ENCODE results near the gene AIPL1.

AIPL1 gene

GRCh38 chr17:6413065-6413464 is 21.9 kb downstream of the AIPL1 start:
- no peak for TF ChIP-seq JUND (IDR thresholded peaks at IDR 0.05; ENCODE audit: low read depth)
- in situ Hi-C loops (cut with HindIII; ENCODE audit: low pct_unique_long_range_greater_than_20kb, low sequenced_read_pairs) = no loop called here
- peak; percentile 17 to 51 for DNase-seq (ENCODE audit: low read depth in 1 of 2, low spot score in 1 of 2)

- no peak for TF ChIP-seq JUND (IDR thresholded peaks at IDR 0.05; ENCODE audit: low read depth)
- in situ Hi-C loops (cut with HindIII; ENCODE audit: low pct_unique_long_range_greater_than_20kb, low sequenced_read_pairs) = no loop called here
- no peak for DNase-seq (ENCODE audit: low read depth in 1 of 2, low spot score in 1 of 2)
Observed at GRCh38 chr17:6408735-6409134, 26.2 kb downstream of the AIPL1 start.

DNA sequence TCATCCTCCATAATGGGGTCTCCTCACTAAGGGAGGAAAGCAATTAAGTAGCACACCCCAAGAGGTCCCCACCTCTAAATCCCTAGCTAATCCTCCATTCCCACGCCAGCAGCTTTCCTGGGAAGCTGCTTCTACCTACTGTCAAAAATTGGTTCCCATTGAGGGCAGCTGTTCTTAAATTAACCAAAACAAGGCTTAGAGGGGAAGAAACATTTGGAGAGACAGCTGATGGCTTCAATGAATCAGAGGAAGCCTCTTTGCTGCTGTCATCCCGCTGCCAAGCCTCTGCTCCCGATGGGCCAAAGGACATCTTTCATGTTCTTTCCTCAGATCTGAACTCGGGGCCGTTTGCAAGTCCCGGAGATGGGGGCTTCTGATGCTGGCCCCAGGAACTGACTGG is 26.6 kb downstream of the AIPL1 start:
- DNase-seq (ENCODE audit: low read depth in 1 of 2, low spot score in 1 of 2) = no peak
- in situ Hi-C loops (cut with HindIII; ENCODE audit: low pct_unique_long_range_greater_than_20kb, low sequenced_read_pairs) = no loop called here
- TF ChIP-seq JUND (IDR thresholded peaks at IDR 0.05; ENCODE audit: low read depth) = no peak

DNA sequence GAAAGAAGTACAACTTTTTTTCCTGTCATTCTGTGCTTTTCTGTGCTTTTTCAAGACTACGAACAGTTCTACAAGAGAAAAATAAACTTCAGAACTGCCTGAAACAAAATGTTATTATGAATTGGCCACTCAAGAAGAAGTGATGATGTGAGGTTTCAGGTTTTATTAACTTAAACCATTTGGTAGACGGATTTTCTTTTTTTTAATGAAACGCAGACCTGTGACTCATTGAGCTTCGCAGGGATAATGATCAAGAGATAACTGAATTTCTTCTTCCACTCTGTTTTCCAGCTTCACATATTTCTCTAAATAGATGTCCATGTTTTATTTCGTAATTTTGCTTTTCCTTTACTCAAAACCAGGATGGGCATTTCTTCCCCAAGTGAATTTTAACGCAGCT is 32.7 kb downstream of the AIPL1 start:
- no peak for DNase-seq (ENCODE audit: low read depth in 1 of 2, low spot score in 1 of 2)
- in situ Hi-C loops (cut with HindIII; ENCODE audit: low pct_unique_long_range_greater_than_20kb, low sequenced_read_pairs) = no loop called here
- no peak for TF ChIP-seq JUND (IDR thresholded peaks at IDR 0.05; ENCODE audit: low read depth)

GRCh38 chr17:6398955-6399354 is 36.0 kb downstream of the AIPL1 start:
- no peak for TF ChIP-seq JUND (IDR thresholded peaks at IDR 0.05; ENCODE audit: low read depth)
- in situ Hi-C loops (cut with HindIII; ENCODE audit: low pct_unique_long_range_greater_than_20kb, low sequenced_read_pairs) = no loop called here
- no peak for DNase-seq (ENCODE audit: low read depth in 1 of 2, low spot score in 1 of 2)

GRCh38 chr17:6394055-6394606 is 40.8 kb downstream of the AIPL1 start:
- no peak for TF ChIP-seq JUND (IDR thresholded peaks at IDR 0.05; ENCODE audit: low read depth)
- in situ Hi-C loops (cut with HindIII; ENCODE audit: low pct_unique_long_range_greater_than_20kb, low sequenced_read_pairs) = no loop called here
- DNase-seq (ENCODE audit: low read depth in 1 of 2, low spot score in 1 of 2) = no peak

GRCh38 chr17:6393351-6393952 is 41.5 kb downstream of the AIPL1 start:
- DNase-seq (ENCODE audit: low read depth in 1 of 2, low spot score in 1 of 2) = no peak
- in situ Hi-C loops (cut with HindIII; ENCODE audit: low pct_unique_long_range_greater_than_20kb, low sequenced_read_pairs) = no loop called here

DNA sequence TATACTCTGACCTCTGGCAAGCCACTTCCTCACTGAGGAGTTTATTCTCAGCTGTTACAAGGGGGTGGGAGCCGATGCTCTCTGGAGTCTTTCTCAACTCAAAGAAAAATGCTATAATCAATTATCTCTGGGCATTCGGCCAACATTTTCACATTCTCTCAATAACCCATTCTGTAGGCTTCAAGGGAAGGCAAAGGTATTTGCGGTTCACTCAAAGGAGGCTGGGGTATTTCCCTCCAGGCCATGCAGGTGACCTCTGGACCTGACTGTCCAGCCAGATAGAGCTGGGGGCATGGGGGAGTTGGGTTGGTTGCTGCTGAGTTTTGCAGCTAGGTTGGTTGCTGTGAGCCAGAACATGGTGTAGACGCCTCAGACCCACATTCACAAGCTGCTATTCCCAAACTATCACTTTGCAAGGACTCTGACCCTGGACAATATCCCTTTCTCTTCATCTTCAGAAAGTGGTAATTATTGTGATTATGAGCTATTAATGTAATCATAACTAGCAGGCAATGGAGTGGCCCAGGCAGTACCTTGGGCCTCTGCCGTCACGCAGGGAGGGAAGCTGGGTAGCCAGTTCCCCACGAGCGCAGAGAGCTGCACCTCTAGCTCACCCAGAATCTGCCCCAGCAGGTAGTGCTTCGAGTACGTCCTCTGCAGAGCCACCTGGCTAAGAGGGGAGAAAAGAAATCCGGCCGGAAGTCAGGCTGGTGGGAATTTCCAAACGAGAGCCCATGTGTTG is 42.1 kb downstream of the AIPL1 start:
- no peak for DNase-seq (ENCODE audit: low read depth in 1 of 2, low spot score in 1 of 2)

More at GRCh38 chr17:6393351-6393952, 41.5 kb downstream of the AIPL1 start:
- TF ChIP-seq JUND (IDR thresholded peaks at IDR 0.05; ENCODE audit: low read depth) = no peak

GRCh38 chr17:6388416-6388815 is 46.5 kb downstream of the AIPL1 start:
- in situ Hi-C loops (cut with HindIII; ENCODE audit: low pct_unique_long_range_greater_than_20kb, low sequenced_read_pairs) = no loop called here
- TF ChIP-seq JUND (IDR thresholded peaks at IDR 0.05; ENCODE audit: low read depth) = no peak
- DNase-seq (ENCODE audit: low read depth in 1 of 2, low spot score in 1 of 2) = no peak

More for the DNA sequence above, 42.1 kb downstream of the AIPL1 start:
- TF ChIP-seq JUND (IDR thresholded peaks at IDR 0.05; ENCODE audit: low read depth) = no peak
- in situ Hi-C loops (cut with HindIII; ENCODE audit: low pct_unique_long_range_greater_than_20kb, low sequenced_read_pairs) = no loop called here

GRCh38 chr17:6387858-6388257 is 47.1 kb downstream of the AIPL1 start:
- in situ Hi-C loops (cut with HindIII; ENCODE audit: low pct_unique_long_range_greater_than_20kb, low sequenced_read_pairs) = no loop called here
- TF ChIP-seq JUND (IDR thresholded peaks at IDR 0.05; ENCODE audit: low read depth) = no peak
- DNase-seq (ENCODE audit: low read depth in 1 of 2, low spot score in 1 of 2) = no peak

DNA sequence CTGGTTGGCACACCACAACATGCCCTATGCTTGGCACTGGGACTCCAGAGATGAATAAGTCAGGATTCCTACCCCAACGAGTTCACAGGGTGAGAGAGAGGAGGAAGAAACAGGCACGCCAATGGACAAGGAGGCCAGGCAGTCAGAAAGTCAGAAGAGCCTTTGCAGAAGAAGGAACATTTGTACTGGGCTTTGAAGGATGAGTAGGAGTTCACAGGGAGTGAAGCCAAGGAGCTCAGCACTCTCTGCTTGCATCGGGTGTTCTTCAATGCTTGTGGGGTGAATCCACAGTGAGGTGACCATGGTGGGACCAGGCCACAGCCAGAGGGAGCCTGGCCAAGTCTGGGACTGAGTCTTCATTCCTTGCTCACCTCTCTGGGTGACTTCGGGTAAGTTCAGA is 47.5 kb downstream of the AIPL1 start:
- TF ChIP-seq JUND (IDR thresholded peaks at IDR 0.05; ENCODE audit: low read depth) = no peak
- no peak for DNase-seq (ENCODE audit: low read depth in 1 of 2, low spot score in 1 of 2)
- in situ Hi-C loops (cut with HindIII; ENCODE audit: low pct_unique_long_range_greater_than_20kb, low sequenced_read_pairs) = no loop called here

- in situ Hi-C loops (cut with HindIII; ENCODE audit: low pct_unique_long_range_greater_than_20kb, low sequenced_read_pairs) = no loop called here
- no peak for TF ChIP-seq JUND (IDR thresholded peaks at IDR 0.05; ENCODE audit: low read depth)
- DNase-seq (ENCODE audit: low read depth in 1 of 2, low spot score in 1 of 2) = no peak
Observed at GRCh38 chr17:6386041-6386630, 48.8 kb downstream of the AIPL1 start.

DNA sequence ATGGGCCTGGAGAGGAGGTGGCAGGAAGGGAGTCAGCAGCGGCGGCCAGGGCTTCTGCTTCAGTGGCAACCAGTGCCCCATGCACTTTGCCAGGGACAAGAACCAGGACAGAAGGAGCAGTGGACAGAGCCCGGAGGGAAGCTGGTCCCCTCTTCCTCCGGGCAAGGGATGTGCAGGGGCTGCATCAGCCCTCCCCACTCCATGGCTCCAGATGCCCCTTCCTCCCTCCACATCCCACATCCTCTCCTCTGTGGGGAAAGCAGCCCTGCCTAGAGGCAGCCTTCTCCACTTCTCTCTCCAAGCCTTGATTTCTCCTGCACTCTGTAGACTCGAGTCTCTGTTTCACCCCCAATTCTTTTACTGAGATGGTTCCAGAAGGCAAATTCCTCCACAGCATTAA is 50.4 kb downstream of the AIPL1 start:
- no peak for TF ChIP-seq JUND (IDR thresholded peaks at IDR 0.05; ENCODE audit: low read depth)
- in situ Hi-C loops (cut with HindIII; ENCODE audit: low pct_unique_long_range_greater_than_20kb, low sequenced_read_pairs) = no loop called here
- DNase-seq (ENCODE audit: low read depth in 1 of 2, low spot score in 1 of 2) = no peak
